G401 (cell line): ENCODE measurements around the gene SLC35C1. TPM values are rescaled to one million over a fixed set of nuclear protein-coding genes. Genes with fewer than 3 reads are reported as not detected.
"Not testable (repeated sequence)": the region's sequence is repeated elsewhere in the genome, so short reads cannot be mapped to it uniquely, and the experiment has no call there.

Experiments
- DNase-seq: peaks from one replicate; pipeline ENCODE4 v3.0.0-alpha.2; 2015; ENCODE audit warnings: low spot score
- in situ Hi-C: cut with HindIII; loops from 2 replicates; pipeline ENCODE4 v1.10.0; 2016; ENCODE audit warnings: low sequenced_read_pairs, mixed read lengths
- total RNA-seq: library from RNA; depleted of rRNA; stranded (reverse); fragments of >200 nt; shearing (Covaris generic); gene quantifications from 2 replicates; pipeline ENCODE4 v1.2.3, GENCODE V29; 2014

The SLC35C1 gene
- total RNA-seq, 1 experiment from 2014 or later = 3.3 TPM

DNA sequence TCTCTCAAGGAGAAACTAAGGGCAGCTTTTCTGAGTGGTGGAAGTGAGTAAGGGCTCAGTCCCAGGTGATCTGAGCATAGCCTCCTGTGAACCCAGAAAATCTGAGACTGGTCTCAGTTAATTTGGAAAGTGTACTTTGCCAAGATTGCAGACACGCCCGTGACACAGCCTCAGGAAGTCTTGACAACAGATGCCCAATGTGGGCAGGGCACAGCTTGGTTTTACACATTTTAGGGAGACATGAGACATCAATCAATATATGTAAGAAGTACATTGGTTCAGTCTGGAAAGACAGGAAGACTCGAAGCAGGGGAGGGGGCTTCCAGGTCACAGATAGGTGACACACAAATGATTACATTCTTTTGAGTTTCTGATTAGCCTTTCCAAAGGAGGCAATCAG is 28.8 kb downstream of the SLC35C1 start:
- in situ Hi-C loops = no loop called here
- no peak for DNase-seq

DNA sequence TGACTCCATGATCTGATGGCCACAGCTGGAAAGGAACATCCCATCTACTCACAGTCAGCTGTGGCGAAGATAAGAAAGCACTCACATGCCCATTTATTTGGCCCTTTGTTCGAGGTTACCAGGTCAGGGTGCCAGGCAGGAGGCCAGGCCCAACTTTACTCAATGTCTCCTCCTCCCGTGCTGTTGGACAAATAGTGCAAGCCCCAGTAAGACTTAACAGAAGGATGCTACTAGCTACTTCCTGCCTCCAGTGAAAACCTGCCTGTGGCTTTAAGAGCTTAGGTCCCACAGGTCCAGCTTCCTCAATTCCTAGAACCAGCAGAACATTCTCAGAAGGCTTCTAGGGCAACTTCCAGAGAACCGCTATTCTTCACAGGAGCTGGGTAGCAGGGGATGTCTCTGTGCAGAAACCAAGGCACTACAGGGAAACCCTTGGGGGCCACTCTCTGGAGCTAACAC is 29.4 kb downstream of the SLC35C1 start:
- in situ Hi-C loops = no loop called here
- DNase-seq = no peak

DNA sequence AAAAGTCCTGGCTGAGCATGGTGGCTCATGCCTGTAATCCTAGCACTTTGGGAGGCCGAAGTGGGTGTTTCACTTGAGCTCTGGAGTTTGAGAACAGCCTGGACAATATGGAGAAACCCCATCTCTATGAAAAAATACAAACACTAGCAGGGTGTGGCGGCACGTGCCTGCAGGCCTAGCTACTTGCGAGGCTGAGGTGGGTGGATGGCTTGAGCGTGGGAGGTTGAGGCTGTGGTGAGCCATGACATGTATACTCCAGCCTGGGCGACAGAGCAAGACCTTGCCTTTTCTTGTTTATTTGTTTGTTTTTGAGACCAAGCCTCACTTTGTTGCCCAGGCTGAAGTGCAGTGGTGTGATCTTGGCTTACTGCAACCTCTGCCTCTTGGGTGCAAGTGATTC is 34.3 kb downstream of the SLC35C1 start:
- in situ Hi-C loops = no loop called here

DNA sequence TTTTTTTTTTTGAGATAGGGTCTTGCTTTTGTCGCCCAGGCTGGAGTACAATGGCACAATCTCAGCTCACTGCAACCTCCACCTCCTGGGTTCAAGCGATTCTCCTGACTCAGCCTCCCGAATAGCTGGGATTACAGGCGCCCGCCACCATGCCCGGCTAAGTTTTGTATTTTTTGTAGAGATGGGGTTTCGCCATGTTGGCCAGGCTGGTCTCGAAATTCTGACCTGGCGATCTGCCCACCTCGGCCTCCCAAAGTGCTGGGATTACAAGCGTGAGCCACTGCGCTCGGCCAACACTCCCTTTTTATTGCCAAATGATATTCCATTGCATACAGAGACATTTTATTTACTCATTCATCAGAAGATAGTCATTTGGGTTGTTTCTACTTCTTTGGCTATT is 35.3 kb downstream of the SLC35C1 start:
- in situ Hi-C loops, DNase-seq: not testable (repeated sequence)

More for the DNA sequence above, 34.3 kb downstream of the SLC35C1 start:
- no peak for DNase-seq

DNA sequence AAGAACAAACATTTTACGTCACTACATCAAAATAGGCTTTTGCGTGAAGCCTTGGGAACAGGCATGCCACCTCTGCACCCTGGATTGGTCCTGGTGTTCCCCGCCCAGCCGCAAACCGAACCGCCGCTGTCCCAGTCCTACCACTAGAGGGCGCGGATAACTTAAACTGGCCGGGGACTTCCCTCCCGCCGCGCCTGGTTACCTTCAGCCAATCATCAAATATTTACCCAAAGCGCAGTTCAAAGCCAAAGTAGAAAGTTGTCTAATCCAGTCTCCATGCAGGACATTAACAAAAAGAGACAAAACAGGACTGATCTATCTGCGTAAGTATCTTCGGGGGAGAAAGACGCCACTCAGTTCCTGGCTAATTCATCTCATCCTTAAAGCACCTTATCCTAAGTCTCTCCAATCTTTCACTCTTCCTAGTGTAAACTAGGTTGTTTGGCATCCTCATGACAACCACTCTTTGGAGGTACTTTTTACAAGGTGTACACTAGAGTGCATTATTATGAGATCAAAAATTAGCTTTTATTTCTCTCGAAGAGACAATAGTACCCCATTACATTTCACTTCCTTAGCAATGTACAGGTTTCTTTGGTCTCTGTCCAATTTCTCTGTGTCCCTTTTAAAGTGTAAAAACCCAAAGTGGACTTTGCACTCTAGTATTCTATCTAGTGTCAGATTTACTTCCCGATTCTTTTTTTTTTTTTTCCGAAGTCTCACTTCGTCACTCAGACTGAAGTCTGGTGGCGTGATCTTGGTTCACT is 38.4 kb downstream of the SLC35C1 start:
- DNase-seq = peak; percentile 89
- in situ Hi-C loops = no loop called here

DNA sequence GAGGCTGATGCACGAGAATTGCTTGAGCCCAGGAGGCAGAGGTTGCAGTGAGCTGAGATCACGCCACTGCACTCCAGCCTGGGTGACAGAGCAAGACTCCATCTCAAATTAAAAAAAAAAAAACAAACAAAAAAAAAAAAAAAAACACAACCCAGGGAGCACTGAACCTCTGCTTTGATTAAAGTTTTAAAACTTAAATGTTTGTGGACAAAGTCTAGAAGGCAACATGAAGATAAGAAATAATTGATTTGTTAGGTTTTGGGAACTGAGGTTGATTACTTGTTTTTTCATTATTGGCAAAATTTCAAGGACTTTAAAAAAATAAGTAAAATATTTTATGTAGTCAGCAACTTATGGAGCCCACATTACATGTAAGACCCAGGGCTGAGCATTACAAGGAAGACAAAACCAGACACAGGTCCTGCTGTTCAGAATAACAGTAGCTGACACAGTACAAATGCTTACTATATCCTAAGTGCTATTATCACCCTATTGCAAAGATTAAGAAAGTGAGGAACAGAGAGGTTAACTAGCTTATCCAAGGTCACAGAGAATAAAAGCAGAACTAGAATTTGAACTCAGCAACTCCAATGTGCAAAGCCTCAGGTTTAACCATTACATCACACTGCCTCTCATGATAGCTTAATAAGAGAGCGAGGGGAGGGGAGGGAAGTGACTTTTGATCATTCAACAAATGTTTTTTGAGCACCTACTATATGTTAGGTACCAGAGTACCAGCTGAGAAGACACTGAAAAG is 40.1 kb downstream of the SLC35C1 start:
- in situ Hi-C loops = no loop called here
- no peak for DNase-seq

DNA sequence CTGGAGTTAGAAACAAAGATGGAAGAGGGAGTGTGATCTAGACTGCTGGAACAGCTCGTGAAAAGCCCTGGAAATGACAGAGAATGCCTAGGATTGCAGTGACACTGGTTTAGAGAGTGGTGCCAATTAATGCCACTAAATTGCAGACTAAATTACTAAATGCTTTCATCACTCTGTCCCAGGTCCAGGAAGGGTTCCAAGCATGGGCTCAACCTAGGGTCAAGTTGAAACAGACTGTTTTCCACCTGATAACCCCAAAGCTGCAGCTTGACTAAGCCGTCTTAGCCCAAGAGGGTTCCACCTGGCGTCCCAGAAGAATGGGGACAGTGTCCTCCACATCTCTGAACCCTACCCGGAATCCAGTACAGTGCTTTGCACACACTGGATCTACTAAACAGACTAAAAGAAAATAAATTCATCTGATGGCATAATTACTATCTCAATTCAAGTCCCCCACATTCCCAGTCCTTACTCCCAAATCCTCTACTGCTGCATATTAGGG is 41.3 kb downstream of the SLC35C1 start:
- in situ Hi-C loops = no loop called here

DNA sequence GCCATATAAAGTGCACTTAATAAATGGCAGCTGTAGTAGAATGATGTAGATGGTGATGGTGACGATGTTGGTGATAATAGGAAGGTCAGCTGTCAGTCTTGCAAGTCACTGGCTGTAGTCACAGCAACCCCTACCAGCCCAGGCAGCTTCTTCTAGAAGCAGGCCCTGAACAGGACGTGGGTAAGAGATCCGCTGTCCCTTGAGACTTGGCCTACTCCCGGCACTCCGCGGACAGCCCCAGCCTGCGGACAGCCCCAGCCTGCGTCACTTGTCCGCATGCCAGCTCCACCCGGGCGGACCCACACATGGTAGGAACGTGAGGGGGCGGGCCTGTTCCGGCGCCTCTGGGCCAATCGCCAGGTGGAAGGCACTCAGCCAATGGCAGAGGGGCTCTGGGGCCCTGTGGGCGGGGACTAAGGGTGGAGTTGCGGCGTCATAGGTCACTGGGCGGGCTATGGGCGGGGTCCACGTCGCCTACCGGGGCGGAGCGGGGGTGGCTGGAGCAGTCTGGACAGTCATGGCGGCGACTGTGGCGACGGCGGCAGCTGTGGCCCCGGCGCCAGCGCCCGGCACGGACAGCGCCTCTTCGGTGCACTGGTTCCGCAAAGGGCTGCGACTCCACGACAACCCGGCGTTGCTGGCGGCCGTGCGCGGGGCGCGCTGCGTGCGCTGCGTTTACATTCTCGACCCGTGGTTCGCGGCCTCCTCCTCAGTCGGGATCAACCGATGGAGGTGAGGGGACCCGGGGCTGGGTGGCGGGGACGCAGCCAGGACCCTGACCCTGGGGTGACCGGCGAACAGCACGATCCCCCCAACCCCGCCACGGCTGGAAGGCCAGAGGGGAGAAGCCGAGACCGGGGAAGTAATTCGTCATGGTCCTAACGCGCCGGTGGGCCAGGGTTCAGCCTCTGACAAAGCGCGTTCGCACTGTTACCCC is 42.3 kb downstream of the SLC35C1 start, which contains the start of gene CRY2:
Gene CRY2, plus strand, starts transcription at position 502 of the 937 bp plus-strand sequence. Its CDS starts 16 bp downstream, at position 518.
- DNase-seq = peak; percentile 99
- in situ Hi-C loops = no loop called here

More for the DNA sequence above, 41.3 kb downstream of the SLC35C1 start:
- no peak for DNase-seq

DNA sequence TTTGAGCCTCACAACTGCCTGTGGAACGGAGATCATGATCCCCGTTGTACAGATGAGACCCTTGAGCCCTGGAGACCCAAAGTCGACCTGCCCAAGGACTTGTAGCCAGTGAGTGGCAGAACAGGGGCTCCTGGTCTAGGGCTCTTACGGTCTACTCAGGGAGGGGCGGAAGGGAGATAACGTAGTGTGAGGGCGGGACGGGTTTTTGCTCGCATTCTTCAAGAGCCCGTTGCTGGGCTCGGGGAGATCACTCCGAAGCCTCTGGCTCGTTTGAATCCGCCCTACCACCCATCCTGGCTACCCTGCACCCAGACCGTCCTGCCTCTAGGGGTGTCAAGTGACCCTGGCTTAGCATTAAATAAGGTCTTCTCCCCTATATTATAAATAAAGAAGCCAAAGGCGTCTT is 43.0 kb downstream of the SLC35C1 start:
- in situ Hi-C loops = no loop called here
- peak; percentile 56 for DNase-seq

DNA sequence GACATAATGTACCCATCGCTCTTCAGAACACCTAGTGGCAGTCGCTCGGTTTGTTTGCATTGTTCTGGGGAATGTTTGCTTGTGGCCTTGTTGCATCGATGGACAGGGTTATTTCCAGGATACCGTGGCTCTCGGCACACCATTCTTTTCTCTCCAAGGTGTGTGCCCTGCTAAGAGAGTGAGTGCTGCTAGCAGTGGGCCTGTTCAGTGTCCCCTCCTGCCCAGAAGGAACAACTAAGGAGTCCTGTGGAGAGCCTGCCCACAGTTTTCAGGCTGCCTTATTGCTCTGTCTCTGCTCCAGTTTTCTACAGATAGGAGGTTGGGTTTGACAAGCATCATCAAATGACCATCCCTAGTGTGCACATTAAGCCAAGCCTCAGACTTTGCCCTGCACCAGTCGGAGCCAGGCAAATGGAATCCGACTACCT is 43.7 kb downstream of the SLC35C1 start:
- in situ Hi-C loops = no loop called here

DNA sequence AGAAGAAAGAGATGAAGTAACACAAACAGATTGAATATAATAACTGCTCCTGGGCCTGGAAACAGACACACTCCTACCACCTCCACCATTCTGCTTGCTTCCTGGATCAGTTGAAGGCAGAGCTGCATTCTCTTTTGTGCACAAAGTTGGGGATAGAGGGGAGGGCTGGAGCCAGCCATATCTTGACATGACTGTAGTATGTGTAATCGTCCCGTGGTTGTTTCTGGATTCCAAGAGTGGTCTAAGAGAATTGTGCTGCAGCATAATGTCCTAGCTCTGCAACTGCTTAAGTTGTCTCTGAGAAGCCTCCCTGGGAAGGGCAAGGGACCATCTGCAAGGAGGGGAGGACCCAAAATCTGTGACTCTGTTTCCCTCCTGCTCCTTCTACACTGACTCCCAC is 45.5 kb downstream of the SLC35C1 start:
- in situ Hi-C loops = loop anchor here (25.0 kb wide), 1 partner anchor 362 kb away; no protein-coding TSS in a partner anchor

More for the DNA sequence above, 43.7 kb downstream of the SLC35C1 start:
- DNase-seq = no peak

DNA sequence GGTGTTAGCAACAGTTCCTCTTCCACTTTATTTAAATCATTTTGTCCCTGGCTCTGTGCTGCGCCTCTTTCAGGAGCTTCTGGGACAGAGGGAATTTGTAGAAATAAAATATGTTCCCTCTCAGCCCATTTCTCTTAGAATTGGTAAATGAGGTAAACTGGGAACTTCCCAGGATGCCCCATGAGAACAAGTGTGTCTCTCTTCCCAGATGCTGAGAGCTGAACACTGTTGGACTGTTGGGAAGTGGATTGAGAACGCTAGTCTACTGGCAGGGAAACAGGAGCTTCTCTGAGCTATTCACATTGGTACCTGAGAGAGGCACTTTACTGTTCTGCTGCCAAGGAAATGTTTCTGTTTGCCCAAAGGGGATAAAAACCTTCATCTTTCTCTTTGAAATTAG is 46.3 kb downstream of the SLC35C1 start:
- no peak for DNase-seq
- in situ Hi-C loops = loop anchor here (25.0 kb wide), 1 partner anchor 361 kb away; no protein-coding TSS in a partner anchor

More for the DNA sequence above, 45.5 kb downstream of the SLC35C1 start:
- DNase-seq = no peak

DNA sequence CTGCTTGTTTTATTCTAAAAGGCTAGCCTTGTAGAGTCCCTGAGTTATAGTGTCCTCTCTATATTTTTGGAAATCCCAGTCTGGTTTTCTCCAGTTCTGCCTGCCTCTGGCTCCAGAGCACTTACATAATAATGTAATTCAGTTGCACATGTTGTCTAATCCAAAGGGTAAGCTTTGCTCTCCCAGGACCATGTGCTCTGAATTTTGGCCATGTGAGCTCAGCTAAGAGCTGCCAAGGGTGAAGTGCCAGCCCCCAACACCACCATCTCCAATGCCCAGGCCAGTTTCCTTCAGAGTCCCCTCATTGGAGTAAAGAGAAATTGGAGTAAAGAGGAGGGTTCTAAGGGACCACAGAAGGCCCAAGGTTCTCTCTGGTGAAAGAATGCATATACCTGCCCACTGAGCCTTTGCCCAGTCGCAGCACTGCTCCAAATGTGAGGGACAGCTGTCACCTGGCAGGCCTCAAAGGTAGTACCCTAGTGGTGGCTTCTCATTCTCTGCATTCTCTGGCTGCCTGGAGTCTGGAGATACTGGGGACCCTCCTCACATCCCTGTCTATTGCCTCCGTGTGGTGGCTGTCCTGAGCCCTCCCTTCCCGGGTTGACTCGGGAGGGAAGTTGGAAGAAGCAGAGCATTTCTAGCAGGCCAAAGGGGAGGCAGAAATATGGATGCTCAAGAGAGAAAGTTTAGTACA is 47.2 kb downstream of the SLC35C1 start:
- DNase-seq = peak; percentile 79
- in situ Hi-C loops = loop anchor here (25.0 kb wide), 1 partner anchor 360 kb away; no protein-coding TSS in a partner anchor

DNA sequence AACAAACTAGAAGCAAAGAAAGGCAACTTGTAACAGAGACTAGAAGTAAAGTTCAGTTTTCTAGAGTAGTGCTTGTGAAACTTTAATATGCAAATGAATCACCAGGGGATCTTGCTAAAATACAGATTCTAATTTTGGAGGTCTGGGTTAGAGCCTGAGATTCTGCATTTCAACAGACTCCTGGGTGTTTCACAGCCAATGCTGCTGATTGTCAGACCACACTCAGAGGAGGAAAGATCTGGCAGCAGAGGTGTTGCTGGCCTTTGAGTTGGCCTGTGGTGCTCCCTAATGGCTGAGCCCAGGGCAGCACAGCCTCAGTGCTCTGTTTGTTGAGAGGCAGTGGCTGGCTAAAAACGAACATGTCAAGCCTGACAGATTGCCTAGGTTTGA is 47.8 kb downstream of the SLC35C1 start:
- in situ Hi-C loops = loop anchor here (25.0 kb wide), 1 partner anchor 360 kb away; no protein-coding TSS in a partner anchor
- no peak for DNase-seq

DNA sequence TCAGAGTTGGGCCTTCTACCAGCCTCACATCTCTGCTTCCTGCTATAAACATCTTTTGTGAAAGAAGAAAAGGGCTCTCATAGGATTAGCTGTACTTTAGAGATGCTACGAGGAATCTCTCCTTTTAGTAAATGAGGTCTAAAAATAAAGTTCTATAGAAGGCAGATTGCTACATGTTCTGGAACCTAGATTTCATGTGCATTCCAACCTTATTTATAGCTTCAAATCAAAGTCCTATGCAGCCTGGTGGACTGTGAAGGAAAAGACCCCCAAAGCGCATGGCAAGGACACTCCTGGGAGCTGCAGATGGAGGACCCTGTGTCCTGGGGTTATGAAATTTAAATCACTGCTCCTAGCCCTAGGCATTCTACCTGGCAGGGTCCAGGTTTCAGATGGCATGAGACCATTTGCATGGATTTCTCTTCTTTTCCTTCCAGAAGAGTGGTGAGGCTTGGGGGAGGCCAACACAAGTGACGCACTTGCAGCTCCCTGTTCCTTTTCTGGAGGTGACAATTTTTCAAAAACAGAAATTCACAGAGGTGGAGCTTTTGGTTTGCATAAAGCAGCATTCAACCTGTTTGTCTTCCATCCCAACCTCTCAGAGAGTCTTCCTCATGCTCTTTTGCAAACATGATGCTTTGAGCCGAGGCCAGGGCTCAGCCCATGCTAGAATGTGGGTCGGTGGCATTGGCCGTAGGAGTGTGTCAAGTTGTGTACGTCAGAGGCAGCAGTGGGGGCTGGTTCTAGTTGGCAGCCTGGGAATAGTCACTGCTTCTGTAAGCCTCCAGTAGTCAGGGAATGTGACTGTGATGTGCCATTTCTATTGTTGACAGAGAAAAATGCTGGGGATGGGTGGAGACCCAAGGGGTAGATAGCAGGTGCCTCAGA is 48.6 kb downstream of the SLC35C1 start:
- peak; percentile 58 for DNase-seq
- in situ Hi-C loops = loop anchor here (25.0 kb wide), 1 partner anchor 359 kb away; no protein-coding TSS in a partner anchor

DNA sequence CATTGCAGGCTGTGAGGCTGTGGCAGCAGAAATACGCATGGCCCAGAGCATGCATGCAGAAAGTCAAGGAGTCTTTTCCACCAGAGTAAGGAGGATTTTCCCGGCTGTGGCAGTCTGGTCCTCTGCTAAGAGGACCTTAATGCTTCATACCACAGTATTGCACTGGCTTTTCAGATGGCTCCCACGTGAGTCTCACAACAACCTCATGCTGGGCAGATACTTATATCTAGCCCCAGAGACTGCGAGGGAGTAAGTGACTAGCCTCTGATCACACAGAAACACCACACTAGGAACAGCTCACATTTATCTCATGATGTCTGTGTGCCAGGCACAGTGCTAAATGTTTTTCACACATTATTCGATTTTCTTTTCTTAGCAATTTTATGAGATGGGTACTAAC is 50.4 kb downstream of the SLC35C1 start:
- in situ Hi-C loops = loop anchor here (25.0 kb wide), 1 partner anchor 357 kb away; no protein-coding TSS in a partner anchor
- DNase-seq = no peak

DNA sequence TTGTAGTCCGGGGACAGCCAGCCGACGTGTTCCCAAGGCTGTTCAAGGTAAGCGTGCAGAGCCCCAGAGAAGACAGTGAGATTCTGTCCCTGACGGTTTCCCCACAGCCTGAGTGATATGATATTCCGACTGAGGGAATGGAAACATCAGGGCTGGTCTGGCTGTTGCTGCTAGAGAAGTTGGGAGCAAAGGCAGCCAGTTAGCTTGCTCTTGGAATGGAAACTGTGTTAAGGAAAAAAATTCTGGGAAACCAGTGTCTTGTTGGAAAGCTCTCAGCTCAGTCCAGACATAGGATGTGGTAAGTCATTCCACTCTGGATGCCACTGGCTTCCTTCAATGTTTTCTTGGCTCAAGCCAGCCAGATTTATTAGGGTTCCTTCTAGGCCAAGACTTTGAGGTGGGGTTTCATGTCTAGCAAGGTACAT is 51.1 kb downstream of the SLC35C1 start:
- DNase-seq = no peak
- in situ Hi-C loops = loop anchor here (25.0 kb wide), 1 partner anchor 356 kb away; no protein-coding TSS in a partner anchor
